Measurements from ENCODE around the gene HOXC10.

Gene HOXC10

GRCh38 chr12:53986686-53987483 lies 1.9 kb downstream of the HOXC10 start:
- TF ChIP-seq CTCF (IDR thresholded peaks at IDR 0.05; ENCODE audit: low read depth, low read length, missing control alignments): no peak
- H3K4me3 ChIP-seq (ENCODE audit: low read depth, low read length): no peak overlapping the region
- DNase-seq (ENCODE audit: low read depth): no peak
- in situ Hi-C loops (cut with HindIII; ENCODE audit: low sequenced_read_pairs): no loop called here

- no peak for DNase-seq (ENCODE audit: low read depth)
- TF ChIP-seq CTCF (IDR thresholded peaks at IDR 0.05; ENCODE audit: low read depth, low read length, missing control alignments): no peak
- no peak overlapping the region for H3K4me3 ChIP-seq (ENCODE audit: low read depth, low read length)
- in situ Hi-C loops (cut with HindIII; ENCODE audit: low sequenced_read_pairs): no loop called here
Observed at GRCh38 chr12:53987787-53988230, 2.9 kb downstream of the HOXC10 start.

- TF ChIP-seq CTCF (IDR thresholded peaks at IDR 0.05; ENCODE audit: low read depth, low read length, missing control alignments): no peak
- no peak overlapping the region for H3K4me3 ChIP-seq (ENCODE audit: low read depth, low read length)
- in situ Hi-C loops (cut with HindIII; ENCODE audit: low sequenced_read_pairs): no loop called here
- no peak for DNase-seq (ENCODE audit: low read depth)
Observed at GRCh38 chr12:53988541-53989226, 3.7 kb downstream of the HOXC10 start.

DNA sequence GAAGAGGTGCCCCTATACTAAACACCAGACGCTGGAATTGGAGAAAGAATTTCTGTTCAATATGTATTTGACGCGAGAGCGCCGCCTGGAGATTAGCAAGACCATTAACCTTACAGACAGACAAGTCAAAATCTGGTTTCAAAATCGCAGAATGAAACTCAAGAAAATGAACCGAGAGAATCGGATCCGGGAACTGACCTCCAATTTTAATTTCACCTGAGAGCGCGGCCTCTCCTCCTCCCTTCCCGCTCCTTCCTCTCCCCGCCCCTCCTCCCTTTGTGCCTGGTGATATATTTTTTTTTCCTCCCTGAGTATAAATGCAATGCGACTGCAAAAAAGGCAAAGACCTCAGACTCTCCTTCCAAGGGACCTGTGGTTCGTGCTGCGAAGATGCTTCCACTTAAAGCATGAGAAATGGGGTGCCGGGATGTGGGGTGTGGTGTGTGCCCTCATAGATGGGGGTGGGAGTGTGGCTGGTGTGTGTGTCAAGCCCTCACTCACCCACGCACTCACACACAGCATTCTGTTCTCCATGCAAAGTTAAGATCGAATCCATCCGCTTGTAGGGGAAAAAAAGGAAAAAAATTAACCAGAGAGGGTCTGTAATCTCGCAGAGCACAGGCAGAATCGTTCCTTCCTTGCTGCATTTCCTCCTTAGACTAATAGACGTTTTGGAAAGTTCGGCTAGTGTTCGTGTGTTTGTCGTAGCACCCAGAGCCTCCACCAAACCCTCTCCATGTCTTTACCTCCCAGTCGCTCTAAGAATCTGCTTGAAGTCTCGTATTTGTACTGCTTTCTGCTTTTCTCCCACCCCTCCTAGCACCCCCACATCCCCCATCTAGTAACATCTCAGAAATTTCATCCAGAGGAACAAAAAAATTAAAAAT lies 4.5 kb downstream of the HOXC10 start:
- in situ Hi-C loops (cut with HindIII; ENCODE audit: low sequenced_read_pairs): no loop called here
- H3K4me3 ChIP-seq (ENCODE audit: low read depth, low read length): no peak overlapping the region
- no peak for DNase-seq (ENCODE audit: low read depth)
- peak; percentile 39 for TF ChIP-seq CTCF (IDR thresholded peaks at IDR 0.05; ENCODE audit: low read depth, low read length, missing control alignments)

DNA sequence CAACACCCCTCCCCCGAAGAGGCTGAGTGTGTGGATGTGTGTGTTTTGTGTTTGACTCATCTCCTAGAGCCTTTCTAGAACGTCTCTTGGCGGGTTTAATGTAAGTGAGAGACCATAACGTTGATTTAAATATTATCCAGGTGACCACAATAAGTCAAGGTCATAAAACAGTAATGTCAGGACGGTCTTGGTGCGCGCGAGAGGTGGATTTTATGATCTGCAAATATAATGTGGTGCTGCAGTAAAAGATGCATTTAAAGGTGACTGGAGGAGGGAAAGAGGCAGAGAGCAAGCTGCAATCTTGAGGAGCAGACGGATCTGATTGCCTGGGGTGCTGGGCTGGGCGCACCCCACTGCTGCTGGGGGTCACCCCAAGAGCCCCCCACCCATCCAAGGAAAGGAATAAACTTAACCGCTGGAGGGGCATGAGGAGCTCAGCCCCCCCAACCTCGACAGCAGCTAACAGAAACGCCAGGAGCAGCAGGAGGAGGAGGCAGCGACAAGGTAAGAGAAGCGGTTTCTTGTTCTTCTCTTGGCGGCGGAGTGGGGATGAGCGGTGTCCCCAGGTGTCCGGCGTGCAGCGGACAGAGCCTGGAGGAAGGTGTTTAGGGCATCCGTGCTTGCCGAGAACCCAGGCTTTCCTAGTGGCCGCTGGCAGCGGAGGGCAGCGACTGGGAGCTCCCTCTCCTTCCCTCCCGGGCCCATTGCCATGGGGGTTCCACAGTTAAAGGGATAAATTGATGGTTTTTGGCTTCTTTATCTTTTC lies 5.5 kb downstream of the HOXC10 start:
- no peak for DNase-seq (ENCODE audit: low read depth)
- TF ChIP-seq CTCF (IDR thresholded peaks at IDR 0.05; ENCODE audit: low read depth, low read length, missing control alignments): no peak
- H3K4me3 ChIP-seq (ENCODE audit: low read depth, low read length): no peak overlapping the region
- in situ Hi-C loops (cut with HindIII; ENCODE audit: low sequenced_read_pairs): no loop called here

Measured in astrocyte of the cerebellum (primary cell).